Measurements from ENCODE around the gene FNDC10. TPM values are rescaled to one million over a fixed set of nuclear protein-coding genes. Genes with fewer than 3 reads are reported as not detected.

FNDC10 gene
- total and polyA plus RNA-seq, 9 of the 15 experiments (the other 6 are each of a cell fraction or from before 2014, with no cell fraction given): 0.08 to 6.3 (median 1.6) TPM

DNA sequence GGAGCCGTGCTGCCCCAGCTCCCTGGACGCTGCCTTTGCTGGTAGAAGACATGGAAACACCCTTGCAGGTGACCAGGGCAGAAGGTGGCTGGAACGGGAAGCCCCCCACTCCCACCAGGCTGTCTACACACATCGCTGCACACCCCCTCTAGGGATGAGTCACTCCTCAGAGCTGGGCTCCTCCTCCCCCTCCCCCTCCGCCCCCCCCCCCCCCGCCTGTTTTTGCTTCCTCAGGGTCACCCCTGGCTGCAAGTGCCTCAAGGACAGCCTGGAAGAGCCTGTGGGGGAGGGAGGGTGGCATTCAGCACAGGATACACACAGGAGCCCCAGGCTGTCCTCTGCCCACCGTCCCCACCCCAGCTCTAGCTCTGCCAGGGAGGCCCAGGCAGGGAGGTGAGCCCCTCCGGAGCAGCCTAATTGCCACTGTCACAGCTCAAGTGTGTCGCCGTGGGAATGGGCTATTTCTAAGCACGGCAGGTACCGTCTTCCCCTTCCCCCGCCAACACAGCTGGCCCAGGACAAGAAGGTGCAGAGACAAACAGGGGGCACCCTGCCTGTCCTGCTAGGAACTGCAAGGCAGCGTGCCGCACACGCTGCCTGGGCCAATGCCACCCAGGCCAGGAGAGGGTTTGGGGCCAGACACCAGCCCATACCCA, 2.5 kb downstream of the FNDC10 start (continued):
- TF ChIP-seq, protein P1, sequence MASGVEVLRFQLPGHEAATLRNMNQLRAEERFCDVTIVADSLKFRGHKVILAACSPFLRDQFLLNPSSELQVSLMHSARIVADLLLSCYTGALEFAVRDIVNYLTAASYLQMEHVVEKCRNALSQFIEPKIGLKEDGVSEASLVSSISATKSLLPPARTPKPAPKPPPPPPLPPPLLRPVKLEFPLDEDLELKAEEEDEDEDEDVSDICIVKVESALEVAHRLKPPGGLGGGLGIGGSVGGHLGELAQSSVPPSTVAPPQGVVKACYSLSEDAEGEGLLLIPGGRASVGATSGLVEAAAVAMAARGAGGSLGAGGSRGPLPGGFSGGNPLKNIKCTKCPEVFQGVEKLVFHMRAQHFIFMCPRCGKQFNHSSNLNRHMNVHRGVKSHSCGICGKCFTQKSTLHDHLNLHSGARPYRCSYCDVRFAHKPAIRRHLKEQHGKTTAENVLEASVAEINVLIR (CRISPR knock-in tag; IDR thresholded peaks at IDR 0.05): no peak
- TF ChIP-seq PHB (CRISPR knock-in tag; IDR thresholded peaks at IDR 0.05) (no peak), FOS (IDR thresholded peaks at IDR 0.05; ENCODE audit: extremely low read depth, insufficient read length) (no peak), ZC3H4 (CRISPR knock-in tag; IDR thresholded peaks at IDR 0.05; ENCODE audit: borderline replicate concordance) (0 out of 2 replicates have a peak, but pooled peaks have one; percentile 49), FOXA3 (CRISPR knock-in tag; conservative IDR thresholded peaks at IDR 0.05 in 1 of 2, IDR thresholded peaks at IDR 0.05 in 1 of 2) (peak in 1 of 2 experiments; percentile 56; a peak in 1 of 4 replicates), TEAD2 (tag; IDR thresholded peaks at IDR 0.05) (no peak)
- TF ChIP-seq, protein P2, sequence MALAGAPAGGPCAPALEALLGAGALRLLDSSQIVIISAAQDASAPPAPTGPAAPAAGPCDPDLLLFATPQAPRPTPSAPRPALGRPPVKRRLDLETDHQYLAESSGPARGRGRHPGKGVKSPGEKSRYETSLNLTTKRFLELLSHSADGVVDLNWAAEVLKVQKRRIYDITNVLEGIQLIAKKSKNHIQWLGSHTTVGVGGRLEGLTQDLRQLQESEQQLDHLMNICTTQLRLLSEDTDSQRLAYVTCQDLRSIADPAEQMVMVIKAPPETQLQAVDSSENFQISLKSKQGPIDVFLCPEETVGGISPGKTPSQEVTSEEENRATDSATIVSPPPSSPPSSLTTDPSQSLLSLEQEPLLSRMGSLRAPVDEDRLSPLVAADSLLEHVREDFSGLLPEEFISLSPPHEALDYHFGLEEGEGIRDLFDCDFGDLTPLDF (CRISPR knock-in tag; IDR thresholded peaks at IDR 0.05): no peak

Measured in K562 (cell line).